Activated T-cell treated with anti-CD3 and anti-CD28 coated beads for 48 hours (primary cell): ENCODE results near the gene GPALPP1.
A peak's percentile ranks its signal among the peaks of the same experiment; 100 is the strongest.
"Not testable (repeated sequence)": the region's sequence is repeated elsewhere in the genome, so short reads cannot be mapped to it uniquely, and the experiment has no call there.

ENCODE experiments used
- DNase-seq: peaks from one replicate; pipeline ENCODE4 v3.0.0-alpha.2; 2020; ENCODE audit warnings: low read depth

Gene GPALPP1, protein sequence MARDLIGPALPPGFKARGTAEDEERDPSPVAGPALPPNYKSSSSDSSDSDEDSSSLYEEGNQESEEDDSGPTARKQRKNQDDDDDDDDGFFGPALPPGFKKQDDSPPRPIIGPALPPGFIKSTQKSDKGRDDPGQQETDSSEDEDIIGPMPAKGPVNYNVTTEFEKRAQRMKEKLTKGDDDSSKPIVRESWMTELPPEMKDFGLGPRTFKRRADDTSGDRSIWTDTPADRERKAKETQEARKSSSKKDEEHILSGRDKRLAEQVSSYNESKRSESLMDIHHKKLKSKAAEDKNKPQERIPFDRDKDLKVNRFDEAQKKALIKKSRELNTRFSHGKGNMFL

DNA sequence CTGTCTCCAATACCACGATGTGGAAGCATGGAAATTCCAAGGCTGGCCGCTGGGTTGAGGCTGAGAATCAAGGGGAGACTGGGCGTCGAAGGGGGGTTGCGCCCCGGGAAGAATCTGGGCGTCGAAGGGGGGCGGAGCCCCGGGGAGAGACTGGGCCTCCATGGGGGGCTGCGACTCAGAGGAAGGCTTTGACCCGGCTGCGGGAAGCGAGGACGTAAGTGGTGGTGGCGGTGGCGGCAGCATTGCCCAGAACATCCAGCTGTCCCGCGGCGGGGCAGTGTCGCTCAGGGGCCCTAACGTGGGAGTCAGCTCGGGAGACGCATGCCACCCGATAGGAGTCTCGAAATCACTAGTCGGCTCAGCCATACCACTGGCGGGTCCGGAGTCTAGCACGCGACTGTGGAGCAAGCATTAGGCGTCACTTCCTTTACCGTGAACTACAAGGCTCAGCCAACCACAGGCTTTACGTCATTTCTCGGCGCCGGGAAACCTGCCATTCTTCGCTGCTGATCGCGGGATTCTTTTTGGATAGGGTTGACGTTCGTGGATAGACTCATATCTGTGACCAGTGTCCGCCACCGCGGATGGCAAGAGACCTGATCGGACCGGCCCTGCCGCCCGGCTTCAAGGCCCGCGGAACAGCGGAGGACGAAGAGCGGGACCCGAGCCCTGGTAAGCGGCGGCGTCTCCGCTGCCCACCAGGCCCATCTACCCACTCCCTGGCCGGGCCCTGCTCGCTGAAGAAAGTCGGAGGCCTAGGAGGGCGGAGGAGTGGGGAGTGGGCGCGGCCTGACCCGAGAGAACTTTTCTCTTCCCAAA, at the start of gene GPALPP1, which contains the start of gene NUFIP1:
GPALPP1 (plus strand) TSS at position 468 of the 819 bp plus-strand sequence; CDS start at position 585, 117 bp downstream.
NUFIP1 (minus strand) TSS at position 401 of the 819 bp plus-strand sequence; CDS start at position 366, 35 bp downstream.
- peak; percentile 86 for DNase-seq

DNA sequence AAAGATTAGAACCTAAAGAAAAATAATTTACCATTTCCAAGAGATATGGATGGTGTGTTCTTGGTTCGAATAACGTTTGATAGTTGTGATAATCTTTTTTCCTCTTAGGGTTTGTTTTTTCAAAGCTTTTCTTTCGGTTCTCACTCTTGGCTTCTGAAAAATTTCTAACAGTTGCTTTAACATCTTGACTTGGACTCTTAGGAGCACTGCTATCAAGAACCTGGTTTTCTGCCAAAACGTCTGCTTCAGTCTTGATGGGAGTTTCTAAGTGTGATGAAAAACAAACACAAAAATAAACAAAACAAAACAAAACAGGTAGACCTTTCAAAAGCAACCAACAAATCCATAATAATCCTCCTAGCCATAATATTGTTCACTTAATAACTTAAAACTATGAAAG, 45.9 kb upstream of the GPALPP1 start:
- DNase-seq, result not testable (repeated sequence)

DNA sequence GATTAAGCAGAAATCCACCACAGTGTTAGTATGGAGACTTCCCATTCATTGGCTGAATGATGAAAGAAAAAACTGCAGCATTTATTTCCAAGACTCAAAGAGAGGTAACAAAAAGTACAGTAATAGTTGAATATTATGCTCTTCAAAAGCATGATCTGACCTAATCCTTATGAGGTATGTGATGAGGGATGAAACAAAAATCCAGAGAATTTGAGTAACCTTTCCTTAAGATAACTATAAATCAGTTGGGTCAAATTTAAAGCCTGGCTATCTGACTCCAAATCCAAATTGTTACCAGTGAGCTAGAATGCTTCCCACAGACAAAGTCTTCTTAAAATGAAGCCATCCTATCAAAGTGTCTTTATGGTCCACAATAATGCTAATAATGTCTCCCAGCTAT, 38.2 kb upstream of the GPALPP1 start:
- no peak for DNase-seq

DNA sequence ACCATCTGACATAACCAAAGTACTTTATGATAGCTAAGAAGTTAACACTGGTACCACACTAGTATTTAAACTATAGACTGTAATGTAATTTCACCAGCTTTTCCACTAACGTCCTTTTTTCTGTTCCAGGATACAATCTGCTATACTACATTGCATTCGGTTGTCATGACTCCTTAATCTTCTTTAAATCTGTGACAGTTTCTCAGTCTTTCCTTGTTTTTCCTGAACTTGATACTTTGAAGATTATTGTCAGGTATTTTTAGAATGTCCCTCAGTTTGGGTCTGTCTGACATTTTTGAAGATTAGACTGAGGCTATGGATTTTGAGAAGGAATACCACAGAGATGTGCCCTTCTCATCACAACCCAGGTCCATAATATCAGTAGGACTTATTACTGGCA, 36.7 kb upstream of the GPALPP1 start:
- no peak for DNase-seq

DNA sequence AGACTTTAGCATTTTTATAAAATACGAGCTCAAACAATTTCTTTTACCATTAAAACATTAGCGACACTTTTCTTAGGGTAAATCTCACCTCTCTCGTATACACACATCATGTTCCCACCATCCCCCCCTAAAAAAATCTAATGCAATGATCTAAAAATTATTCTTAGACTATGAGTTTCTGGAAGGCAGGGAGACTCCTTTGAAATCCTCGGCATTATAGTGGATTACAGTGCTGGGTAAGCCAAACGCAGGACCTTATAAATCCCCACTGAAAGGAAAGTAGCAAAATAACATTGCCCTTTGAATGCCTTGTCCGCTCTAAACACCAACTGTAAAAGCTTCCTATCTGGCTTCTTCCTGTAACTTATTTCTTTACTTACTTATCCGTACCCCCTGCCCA, 35.1 kb upstream of the GPALPP1 start:
- no peak for DNase-seq

DNA sequence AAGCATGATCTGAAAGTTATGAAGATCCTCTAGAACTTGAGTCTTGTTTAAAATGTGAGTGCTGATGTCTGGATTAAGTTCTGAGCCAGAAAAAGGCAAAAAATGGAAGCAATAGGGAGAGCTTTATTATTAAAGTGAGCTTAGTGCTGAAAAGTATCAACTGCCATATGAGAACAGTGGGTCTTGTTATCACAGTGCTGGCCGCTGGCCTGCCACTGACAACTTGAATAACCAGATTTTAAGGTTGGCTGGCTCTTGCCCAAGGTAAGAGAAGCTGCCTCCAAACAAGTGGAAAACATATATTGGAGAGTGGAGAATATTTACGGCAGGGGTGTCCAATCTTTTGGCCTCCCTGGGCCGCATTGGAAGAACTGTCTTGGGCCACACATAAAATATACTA, 33.9 kb upstream of the GPALPP1 start:
- DNase-seq, result no peak

DNA sequence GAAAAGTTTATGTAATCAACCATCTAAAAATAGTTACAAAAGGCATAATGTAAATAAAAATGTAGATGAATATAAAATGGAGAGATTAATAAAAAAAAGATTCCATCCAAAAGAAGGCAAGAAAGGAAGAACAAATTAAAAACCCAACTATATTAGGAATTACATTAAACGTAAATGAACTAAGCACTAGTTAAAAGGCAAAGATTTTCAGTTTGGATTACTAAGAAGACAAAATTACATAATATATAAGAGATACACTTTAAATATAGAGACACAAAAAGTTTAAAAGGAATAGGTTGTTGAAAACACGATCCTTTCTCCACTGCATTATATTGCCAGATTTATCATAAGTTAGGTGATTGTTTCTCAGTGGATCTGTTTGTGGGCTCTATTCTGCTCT, 27.3 kb upstream of the GPALPP1 start:
- DNase-seq, result no peak

DNA sequence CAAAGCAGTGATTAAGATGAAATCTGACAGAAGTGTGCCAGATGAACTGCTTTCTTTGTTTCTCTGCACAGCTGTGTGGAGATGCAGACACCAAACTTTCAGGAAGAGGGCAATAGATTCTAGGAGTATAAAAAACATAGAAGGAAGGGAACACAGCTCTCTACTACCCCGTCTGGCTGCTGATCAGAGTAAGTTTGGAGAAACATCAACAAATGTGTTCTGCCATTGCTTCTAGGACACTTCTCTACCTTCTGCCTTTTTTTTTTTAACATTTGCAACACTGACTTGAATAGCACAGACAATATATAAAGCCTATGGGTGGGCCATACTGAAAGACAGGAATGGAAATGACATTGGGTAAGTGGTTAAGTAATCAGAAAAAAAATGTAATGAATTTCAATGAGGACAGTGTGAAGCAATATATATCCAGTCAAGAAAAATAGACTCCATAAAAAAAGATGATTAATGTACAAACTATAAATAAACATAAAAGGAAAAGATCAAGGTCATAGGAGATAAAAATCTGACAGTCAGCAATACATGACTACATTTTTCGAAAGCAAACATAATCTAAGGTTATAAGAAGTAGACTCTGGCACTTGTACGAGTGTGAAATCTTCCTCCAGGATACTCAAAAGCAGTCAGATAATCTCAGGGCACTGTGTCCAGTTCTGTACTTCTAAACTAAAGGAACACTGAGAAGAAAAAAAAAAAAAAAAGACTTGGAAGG, 21.5 kb upstream of the GPALPP1 start:
- no peak for DNase-seq

DNA sequence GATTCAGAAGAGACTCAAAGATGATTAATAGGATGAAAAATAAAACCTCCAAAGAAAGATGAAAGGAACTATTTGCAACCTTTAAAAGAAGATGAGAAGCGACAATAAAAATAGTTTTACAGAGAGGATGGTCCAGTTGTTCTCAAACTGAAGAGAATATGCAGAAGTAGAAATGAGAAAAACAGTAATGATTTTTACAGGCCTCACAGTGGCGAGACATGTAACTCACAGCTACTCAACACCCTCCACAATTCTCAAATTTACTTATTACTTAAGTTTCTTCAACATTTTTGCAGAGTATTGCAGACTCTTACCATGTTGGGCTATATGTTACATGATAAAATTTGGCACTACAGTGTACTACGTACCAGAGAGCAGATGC, 20.9 kb upstream of the GPALPP1 start:
- DNase-seq, result no peak

DNA sequence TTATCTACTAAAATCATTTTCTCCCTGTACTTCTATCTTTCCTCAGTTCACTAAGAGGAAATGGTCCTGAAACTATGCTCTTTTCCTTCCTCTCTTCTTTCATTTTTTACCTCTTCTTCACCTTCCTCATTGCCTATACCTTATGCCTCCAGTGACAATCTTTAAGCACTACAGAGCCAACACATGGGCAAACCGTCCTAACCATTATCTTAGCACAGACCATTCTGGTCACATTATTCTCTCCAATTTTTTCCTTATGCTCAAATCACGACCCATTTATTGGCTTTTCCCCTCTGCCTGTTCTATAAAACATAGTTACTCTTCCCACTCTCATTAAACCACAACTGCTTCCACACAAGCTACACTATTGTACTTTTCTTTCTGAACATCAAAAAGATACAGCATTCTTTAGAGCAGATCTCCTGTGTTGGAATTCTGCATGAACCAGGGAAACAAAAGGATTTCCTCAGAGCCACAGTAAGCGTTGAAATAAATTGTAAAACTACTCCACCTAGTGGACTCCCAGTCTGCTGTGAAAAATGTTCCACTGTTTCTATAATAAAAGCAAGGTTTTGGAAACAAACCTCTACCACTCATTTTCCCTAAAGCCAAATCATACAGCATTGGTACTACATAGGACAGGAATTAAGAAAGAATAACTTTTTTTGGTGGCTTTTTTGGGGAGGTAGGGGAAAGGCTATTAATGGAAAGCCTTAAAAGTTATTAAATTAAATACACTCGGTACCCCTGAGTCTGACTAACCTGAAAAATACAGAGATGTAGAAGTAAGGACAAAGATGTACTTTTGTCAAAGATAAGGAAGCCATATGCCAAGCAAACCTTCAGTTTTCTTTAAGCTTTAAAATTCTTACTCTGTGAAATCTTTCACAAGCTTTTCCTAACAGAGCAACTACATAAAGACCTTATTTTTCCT, 19.5 kb upstream of the GPALPP1 start:
- no peak for DNase-seq

DNA sequence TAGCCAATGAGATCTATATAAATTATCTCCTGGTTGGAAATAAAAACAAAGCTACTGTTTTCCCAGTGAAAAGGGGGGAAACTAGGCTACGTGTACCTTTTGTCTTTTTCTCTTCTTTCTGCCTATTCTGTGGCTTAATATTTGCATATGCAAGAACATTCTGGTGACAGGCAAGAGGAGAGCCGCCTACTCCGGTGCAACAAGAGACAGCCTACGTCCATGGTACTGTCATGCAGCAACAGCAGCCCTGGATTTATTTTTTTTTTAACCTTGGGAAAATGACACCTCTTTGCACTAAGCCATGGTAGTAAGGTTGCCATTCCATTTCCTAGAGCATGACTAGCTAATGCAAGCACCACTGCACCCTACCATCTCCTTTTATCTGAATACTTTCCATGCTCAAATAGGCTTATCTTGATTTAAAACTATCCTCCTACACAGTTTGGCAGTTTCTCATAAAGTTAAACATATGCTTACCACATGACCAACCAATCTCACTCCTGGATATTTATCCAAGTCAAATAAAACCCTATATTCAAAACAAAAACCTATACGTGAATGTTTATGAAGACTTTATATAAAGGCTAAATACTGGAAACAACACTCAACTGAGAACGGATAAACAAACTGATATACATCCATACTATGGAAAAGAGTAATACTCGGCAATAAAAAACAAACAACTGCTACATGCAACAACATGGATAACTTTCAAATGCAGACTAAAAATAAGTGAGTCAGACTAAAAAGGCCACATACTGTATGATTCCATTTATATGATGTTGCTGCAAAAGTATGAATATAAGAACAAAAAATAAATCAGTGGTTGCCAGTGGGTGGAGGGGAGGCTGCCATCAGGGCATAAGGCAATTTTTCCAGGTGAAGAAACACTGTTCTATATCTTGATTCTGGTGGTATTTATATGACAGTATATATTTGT, 17.4 kb upstream of the GPALPP1 start:
- no peak for DNase-seq

DNA sequence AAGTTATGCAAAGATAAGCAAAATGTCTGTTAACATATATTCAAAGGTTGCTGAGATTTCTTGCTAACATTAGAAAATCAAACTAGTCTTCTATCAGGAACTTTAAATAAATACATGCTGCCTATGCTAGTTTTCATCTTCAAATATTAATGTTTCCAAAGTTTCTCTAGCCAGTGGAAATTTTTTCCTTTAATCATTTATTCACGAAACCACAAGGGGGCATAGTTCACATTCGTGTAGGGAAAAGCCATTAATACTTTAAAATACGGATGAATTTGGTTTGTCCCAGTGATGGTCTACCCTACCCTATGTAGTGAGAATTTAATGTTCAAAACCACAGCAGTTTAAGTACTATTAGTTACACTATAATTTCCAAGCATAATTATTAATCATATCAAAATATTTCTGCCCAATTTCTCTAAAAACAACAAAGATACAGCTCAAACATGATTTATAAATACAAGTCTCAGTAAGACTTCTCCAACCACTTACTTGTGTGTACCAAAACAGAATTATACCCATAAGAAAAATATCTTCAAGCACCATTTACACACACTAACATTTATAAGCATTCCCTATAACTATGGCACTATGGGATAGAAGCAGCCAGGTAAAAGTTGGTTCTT, 16.3 kb upstream of the GPALPP1 start:
- no peak for DNase-seq

DNA sequence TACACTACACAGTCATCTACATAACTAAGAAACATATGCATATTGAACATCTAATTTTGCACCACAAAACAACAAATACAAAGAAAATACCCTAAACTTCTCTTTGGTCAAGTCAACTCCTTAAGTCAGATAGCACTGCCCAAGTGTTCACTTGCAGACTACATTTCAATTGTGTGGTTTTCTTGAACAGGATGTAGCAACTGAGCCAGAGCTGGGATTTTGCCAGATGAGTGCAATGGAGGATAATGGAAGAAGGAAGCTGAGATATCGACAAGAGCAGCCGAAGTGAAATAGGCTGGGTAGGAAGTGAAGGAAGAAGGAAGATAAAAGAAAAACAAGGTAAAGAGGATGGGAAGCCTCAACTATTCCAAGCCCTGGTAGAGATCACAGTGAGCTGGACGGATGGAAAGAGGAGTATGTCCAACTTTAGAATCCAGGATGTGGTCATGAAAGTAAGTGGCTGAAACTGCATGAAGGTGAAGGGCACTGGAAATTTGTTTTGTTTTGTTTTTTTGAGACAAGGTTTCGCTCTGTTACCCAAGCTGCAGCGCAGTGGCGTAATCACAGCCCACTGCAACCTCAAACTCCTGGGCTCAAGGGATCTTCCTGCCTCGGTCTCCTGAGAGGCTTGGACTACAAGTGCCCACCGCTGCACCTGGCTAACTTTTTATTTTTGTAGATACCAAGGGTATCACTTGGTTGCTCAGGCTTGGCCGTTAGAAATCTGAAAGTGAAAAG, 15.1 kb upstream of the GPALPP1 start:
- DNase-seq, result no peak

DNA sequence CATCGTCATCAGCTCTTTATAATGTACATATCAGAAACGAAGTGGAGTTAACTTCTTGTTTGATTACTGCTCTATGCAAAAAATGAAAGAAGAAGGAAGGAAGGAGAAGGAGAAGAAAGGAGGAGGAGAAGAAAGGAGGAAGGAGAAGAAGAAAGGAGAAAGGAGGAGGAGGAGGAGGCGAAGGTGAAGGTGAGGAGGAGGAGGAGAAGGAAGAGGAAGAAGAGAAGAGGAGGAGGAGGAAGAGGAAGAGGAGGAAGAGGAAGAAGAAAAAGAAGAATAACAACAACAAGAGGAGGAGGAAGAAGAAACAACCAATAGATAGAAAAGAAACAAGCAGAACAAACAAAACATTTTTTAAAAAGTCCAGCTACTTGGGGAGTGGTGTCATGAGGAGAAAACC, 13.1 kb upstream of the GPALPP1 start:
- DNase-seq, result no peak

DNA sequence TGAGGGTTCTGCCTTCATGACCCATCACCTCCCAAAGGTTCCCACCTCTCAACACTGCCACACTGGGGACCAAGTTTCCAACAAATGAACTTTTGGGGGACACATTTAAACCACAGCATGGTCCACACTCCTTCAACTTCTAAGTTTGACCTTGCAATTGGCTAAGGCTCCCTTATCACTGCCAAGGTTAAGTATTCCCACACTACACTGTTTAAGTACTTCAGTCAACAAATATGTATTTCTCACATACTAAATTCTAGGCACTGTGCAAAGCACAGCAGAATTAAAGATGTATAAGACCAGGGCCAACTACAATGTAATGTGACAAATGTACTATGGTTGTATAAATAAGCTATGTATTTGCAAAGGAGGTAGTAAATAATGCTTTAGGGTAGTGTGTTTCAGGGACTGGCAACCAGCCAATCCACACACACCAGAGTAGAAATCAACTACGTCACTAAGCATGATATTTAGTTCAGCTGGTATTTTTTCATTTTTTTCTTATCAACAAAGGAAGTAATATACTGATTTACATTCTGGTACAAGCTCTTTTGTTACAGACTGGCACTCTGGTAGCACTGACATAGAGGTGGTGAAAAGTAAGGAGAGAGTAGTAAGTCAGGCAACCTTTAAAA, 12.3 kb upstream of the GPALPP1 start:
- DNase-seq, result no peak

DNA sequence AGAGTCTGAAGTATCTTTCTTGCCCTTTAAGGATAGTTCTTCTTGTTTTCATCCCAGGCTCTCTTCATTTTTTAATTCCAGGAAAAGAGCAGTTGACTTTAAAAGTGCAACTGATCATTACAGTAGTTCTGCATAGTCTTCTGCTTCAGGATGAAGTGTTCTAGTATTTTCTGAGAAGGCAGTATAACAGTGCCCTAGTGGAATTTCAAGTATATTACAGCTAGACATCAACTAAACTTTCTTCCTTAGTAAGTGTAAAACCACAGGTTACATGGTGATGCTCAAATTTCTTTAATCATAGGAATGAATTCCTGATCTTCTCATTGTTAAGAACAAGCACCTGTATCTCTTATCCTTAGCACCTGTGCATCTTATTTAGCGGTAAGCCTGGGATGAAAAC, 11.0 kb upstream of the GPALPP1 start:
- DNase-seq, result no peak

DNA sequence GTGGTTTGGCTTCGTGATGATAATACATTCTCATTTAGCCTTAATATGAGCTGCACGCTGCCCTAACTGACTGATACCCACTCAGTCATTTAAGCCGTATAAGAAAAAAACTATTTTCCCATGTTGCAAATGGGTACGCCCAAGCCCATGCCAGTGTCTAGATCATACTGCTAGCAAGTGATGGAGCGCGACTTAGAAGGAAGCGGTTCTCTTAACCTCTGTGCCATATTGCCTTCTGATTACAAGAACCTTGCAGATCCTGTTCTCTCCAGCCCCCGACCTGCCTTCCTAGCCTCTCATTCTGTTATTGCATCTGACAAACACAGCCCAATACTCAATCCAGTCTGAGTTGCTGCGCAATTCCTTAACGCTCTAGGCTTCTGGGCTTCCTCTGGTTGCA, 603 bp downstream of the GPALPP1 start:
- no peak for DNase-seq

DNA sequence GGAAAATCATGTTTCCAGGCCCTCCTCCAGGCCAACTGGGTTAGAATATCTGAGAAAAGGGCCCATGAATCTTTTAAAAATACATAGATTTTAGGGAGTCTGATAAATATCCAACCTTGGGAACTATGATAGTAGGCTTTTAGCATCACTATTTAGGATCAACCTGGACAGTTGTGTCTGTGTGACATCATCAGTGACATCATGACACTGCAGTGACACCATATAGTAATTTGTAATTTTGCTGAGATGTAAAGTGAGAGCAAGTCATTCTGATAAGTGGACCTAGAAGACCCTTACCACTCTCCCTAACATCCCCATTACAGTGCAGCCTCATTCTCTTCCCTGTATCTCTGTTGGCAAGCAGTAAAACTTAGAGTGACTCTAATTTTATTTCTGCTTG, 14.1 kb downstream of the GPALPP1 start:
- DNase-seq, result no peak

DNA sequence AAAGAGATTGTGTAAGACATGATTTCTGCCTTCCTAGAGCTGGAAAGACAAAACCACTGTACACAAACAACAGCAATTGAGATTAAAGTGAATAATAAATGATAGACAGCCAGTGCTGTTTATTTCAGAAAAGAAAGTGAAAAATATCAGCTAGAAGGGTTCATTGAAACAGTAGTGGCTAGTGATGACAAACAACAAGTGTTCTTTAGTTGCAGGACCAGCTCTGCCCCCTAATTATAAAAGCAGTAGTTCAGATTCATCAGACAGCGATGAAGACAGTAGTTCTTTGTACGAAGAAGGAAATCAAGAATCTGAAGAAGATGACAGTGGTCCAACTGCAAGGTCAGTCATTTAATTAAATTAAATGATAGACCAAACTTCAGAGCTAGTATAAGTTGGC, 14.8 kb downstream of the GPALPP1 start:
- no peak for DNase-seq
